HCT116 (cell line): Measurements from ENCODE around the gene ENPP6.

Experiments used
- ATF3 ChIP-seq: IDR thresholded peaks from 2 replicates; pipeline ENCODE4 v1.6.1; 2012
- CTCF ChIP-seq, 3 experiments: fragments of 200-600 bp in 1 of 3; sonication (generic) in 1 of 3; IDR thresholded peaks in 2 of 3; conservative IDR thresholded peaks in 1 of 3; 2 replicates each; pipeline ENCODE4 v1.5.1; 2012 to 2017; ENCODE audit warnings: low read depth in 2 of 3, low read length in 2 of 3, antibody characterized with exemption in 1 of 3, borderline replicate concordance in 1 of 3, control low read depth in 1 of 3, mild to moderate bottlenecking in 1 of 3, mixed read lengths in 1 of 3, mixed run types in 1 of 3, moderate library complexity in 1 of 3; ENCODE audit not compliant: insufficient read depth in 1 of 3
- EZH2 ChIP-seq: fragments of 200-600 bp; sonication (generic); IDR thresholded peaks from 2 replicates; pipeline ENCODE4 v1.6.1; 2017; ENCODE audit warnings: antibody characterized with exemption, mixed run types
- MAX ChIP-seq: IDR thresholded peaks from 2 replicates; pipeline ENCODE4 v1.6.1; 2012
- POLR2A ChIP-seq: IDR thresholded peaks from 2 replicates; pipeline ENCODE4 v1.7.0; 2011; ENCODE audit warnings: borderline replicate concordance; ENCODE audit not compliant: insufficient read depth, insufficient read length; ENCODE audit errors: extremely low read depth
- POLR2AphosphoS5 ChIP-seq: IDR thresholded peaks from 2 replicates; pipeline ENCODE4 v1.6.1; 2011; ENCODE audit warnings: mild to moderate bottlenecking, low read depth, low read length, moderate library complexity
- RAD21 ChIP-seq: IDR thresholded peaks from 2 replicates; pipeline ENCODE4 v1.6.1; 2012; ENCODE audit warnings: low read depth, mild to moderate bottlenecking
- REST ChIP-seq: IDR thresholded peaks from 2 replicates; pipeline ENCODE4 v1.6.1; 2012; ENCODE audit warnings: low read depth
- ZBTB33 ChIP-seq: IDR thresholded peaks from 2 replicates; pipeline ENCODE4 v1.6.1; 2011; ENCODE audit warnings: mild to moderate bottlenecking, low read length, moderate library complexity; ENCODE audit not compliant: insufficient replicate concordance; ENCODE audit errors: extremely low read depth

GRCh38 chr4:184252136-184253071, 34.7 kb upstream of the ENPP6 start:
- TF ChIP-seq CTCF (IDR thresholded peaks at IDR 0.05 in 2 of 3, conservative IDR thresholded peaks at IDR 0.05 in 1 of 3; ENCODE audit: borderline replicate concordance in 1 of 3, insufficient read depth in 1 of 3, low read depth in 2 of 3, low read length in 2 of 3): no peak
- no peak for TF ChIP-seq RAD21
- TF ChIP-seq EZH2: no peak
- TF ChIP-seq POLR2A: no peak
- no peak for TF ChIP-seq ZBTB33
- TF ChIP-seq POLR2AphosphoS5: no peak
- no peak for TF ChIP-seq MAX
- no peak for TF ChIP-seq REST
- TF ChIP-seq ATF3: no peak
